GM15510 (cell line): ENCODE measurements around the gene SEC14L6.

Source experiments
- POLR2A ChIP-seq: IDR thresholded peaks from 3 replicates; pipeline ENCODE4 v1.6.1; 2011; ENCODE audit warnings: borderline replicate concordance; ENCODE audit not compliant: insufficient read length; ENCODE audit errors: extremely low read depth

Gene SEC14L6

DNA sequence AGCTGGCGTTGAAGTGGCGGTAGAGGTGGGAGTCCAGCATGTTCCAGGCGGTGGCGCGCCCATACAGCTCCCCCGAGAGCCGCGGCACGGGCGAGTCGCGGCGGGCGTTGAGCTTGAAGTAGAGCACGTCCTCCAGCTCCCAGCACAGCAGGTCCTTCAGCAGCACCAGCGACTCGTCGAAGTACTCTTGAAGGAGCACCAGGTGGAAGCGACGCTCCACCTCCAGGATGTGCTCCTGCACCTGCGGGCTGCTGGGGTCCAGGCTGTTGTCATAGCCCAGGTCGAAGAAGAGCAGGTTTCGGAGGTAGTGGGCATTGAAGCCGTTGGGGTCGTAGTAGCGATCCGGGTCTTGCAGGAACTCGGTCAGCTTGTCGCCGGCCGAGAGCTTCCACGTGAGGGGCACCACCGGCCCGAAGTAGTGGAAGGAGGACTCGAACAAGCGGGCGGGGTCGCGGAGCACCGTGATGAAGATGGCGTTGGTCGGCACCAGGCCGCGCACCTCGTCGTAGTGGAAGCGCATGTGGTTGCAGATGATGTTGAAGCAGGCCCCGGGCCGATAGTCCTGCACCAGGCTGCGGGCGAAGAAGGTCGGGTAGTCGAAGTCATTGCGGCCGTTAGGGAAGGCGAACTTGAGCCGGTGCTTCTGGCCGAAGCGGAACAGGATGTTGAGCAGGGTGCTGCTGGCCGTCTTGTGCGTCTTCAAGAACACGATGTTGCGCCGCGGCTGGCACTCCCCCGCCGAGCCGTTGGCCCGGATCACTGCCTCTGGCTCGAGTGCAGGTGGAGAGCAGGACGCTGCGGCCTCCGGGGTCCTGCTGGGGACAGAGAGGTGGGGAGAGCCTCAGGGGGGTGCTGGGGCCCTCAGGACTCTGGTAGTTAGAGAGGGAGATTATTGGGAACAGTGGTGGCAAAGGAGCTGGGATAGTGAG lies 9.0 kb upstream of the SEC14L6 start:
- TF ChIP-seq POLR2A = no peak

DNA sequence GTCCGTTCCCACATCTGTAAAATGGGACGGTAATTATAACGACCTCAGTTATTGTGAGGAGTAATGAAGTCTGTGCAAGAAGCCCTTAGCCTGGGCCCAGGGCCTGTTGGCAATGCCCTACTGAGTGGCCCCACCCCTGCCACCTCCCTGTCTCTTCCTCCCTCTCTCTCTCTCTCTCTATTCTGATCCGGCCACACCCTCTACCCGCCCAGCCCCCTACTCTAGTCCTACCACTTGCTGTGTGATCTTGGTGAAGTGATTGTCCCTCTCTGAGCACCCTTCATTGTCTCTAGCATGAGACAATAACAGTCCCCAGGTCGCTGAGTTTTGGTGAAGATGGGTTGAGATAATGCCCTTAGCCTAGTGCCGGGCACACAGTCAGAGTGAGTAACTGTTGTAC lies 7.4 kb upstream of the SEC14L6 start:
- TF ChIP-seq POLR2A = no peak

DNA sequence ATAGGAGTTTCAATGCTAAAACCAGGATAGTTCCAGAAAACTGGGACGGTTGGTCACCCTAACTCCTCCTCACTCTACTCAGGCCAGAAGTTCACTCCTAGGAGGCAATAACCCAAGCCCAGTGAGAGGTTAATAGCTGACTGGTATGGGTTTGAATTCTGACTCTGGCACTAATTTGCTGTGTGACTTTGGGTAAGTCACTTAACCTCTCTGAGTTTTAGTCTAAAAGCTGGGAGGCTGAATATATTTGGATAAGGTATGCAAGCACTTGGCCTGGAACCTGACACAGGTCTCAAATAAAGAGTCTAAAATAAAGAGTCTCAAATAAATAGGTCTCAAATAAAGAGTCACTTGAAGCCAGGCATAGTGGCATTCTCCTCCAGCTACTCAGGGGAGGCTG lies 6.2 kb upstream of the SEC14L6 start:
- TF ChIP-seq POLR2A = no peak

DNA sequence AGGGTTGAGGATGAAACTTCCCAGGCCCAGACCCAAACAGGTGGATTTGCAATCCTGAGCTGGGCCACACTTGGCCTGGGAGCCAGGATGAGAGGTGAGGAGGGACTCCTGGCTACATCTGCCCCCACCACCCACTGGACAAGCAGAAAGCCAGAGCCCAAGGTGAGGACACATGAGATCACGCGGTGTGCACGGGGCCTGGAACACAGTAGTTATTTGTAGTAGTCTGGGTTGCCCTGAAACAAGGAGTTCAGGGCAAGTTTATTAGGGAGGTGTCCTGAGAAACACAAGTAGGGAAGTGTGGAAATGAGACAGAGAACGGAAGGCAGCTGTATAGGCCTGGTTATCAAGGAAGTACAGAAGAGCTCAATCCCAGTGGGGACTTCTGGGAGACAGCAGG lies 647 bp upstream of the SEC14L6 start:
- no peak for TF ChIP-seq POLR2A

DNA sequence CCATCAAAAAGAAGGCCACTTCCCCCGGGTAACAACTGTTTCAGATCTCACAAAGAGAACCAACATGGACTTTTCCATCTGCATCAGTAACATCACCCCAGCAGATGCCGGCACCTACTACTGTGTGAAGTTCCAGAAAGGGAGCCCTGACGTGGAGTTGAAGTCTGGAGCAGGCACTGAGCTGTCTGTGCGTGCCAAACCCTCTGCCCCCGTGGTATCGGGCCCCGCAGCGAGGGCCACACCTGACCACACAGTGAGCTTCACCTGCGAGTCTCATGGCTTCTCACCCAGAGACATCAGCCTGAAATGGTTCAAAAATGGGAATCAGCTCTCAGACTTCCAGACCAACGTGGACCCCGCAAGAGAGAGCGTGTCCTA lies 3.7 kb downstream of the SEC14L6 start:
- TF ChIP-seq POLR2A = no peak

GRCh38 chr22:30541961-30542810 lies 4.4 kb downstream of the SEC14L6 start:
- no peak for TF ChIP-seq POLR2A

- no peak for TF ChIP-seq POLR2A
Measured at GRCh38 chr22:30539368-30539767, 7.2 kb downstream of the SEC14L6 start.

DNA sequence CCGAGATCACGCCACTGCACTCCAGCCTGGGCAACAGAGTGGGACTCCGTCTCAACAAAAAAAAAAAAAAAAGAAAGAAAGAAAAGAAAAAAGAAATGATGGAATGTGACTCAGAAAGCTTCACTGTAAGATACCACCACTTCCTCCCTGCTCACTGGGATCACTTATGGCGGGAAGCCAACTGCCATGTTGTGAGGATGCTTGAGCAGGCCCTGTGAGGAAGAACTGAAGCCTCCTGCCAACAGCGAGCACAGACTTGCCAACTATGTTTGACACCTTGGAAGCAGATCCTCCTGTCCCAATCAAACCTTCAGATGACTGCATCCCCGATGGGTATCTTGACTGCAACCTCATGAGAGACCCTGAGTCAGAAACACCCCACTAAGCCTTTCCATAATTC lies 8.3 kb downstream of the SEC14L6 start:
- no peak for TF ChIP-seq POLR2A

DNA sequence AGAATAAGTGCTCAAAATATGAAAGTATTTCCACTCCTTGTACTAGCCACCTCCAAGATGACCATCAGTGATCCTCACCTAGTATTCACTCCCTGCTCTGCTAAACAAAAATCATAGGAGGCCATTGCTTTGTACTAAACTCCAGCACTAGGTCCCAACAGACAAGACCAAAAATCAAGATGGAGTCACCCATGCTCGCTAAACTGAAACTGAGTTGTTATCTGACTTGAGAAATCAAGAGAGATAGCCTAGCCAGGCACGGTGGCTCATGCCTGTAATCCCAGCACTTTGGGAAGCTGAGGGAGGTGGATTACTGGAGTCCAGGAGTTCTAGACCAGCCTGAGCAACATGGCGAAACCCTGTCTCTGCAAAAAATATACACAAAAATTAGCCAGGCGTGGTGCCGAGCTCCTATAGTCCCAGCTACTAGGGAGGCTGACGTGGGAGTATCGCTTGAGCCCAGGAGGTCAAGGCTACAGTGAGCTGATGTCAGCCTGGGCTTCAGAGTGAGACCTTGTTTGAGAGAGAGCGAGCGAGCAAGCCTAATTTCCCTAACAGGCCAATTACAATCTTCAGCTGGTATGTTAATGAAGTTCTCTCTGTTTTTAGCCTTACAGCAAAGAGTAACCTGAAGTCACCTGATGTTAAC lies 9.3 kb downstream of the SEC14L6 start:
- no peak for TF ChIP-seq POLR2A

- TF ChIP-seq POLR2A = no peak
Measured at GRCh38 chr22:30535182-30535581, 11.4 kb downstream of the SEC14L6 start.

GRCh38 chr22:30531651-30532608 lies 14.6 kb downstream of the SEC14L6 start:
- no peak for TF ChIP-seq POLR2A

DNA sequence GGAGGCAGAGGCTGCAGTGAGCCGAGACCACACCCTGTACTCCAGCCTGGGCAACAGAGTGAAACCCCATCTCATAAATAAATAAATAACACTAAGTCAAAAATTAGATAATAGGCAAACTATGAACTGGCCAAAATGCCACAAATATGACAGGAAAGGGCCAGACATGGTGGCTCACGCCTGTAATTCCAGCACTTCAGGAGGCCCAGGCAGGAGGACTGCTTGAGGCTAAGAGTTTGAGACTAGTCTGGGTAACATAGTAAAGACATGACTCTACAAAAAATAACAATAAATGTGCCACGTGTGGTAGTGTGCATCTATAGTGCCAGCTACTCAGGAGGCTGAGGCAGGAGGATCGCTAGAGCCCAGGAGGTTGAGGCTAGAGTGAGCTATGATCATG lies 19.9 kb downstream of the SEC14L6 start:
- no peak for TF ChIP-seq POLR2A

- TF ChIP-seq POLR2A = no peak
Measured at GRCh38 chr22:30523646-30524489, 22.7 kb downstream of the SEC14L6 start.

GRCh38 chr22:30521368-30522156 lies 25.0 kb downstream of the SEC14L6 start:
- TF ChIP-seq POLR2A = no peak
